ENCODE data around the gene GINS3.

GRCh38 chr16:58444265-58444664 lies 52.0 kb downstream of the GINS3 start:
- TF ChIP-seq GABPB1 (CRISPR knock-in tag; IDR thresholded peaks at IDR 0.05) (no peak), CTCF (IDR thresholded peaks at IDR 0.05) (no peak), MAX (CRISPR knock-in tag; IDR thresholded peaks at IDR 0.05) (no peak), ZNF263 (CRISPR knock-in tag; IDR thresholded peaks at IDR 0.05; ENCODE audit: low read depth) (no peak), ERG (CRISPR knock-in tag; IDR thresholded peaks at IDR 0.05) (no peak), SP1 (CRISPR knock-in tag; conservative IDR thresholded peaks at IDR 0.05) (no peak), SMAD3 (CRISPR knock-in tag; IDR thresholded peaks at IDR 0.05; ENCODE audit: borderline replicate concordance) (no peak), FOXJ3 (CRISPR knock-in tag; IDR thresholded peaks at IDR 0.05; ENCODE audit: borderline replicate concordance) (no peak), TEAD1 (CRISPR knock-in tag; IDR thresholded peaks at IDR 0.05) (no peak)
- TF ChIP-seq, protein P1, sequence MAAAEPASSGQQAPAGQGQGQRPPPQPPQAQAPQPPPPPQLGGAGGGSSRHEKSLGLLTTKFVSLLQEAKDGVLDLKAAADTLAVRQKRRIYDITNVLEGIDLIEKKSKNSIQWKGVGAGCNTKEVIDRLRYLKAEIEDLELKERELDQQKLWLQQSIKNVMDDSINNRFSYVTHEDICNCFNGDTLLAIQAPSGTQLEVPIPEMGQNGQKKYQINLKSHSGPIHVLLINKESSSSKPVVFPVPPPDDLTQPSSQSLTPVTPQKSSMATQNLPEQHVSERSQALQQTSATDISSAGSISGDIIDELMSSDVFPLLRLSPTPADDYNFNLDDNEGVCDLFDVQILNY (CRISPR knock-in tag; IDR thresholded peaks at IDR 0.05), result no peak
- TF ChIP-seq, protein P2, sequence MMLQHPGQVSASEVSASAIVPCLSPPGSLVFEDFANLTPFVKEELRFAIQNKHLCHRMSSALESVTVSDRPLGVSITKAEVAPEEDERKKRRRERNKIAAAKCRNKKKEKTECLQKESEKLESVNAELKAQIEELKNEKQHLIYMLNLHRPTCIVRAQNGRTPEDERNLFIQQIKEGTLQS (CRISPR knock-in tag; conservative IDR thresholded peaks at IDR 0.05), result no peak
